Stimulated activated naive CD8-positive, alpha-beta T cell treated with anti-CD3 and anti-CD28 coated beads, Interleukin-15, Interleukin-2, amounts not matched to agents 100 ng/mL and 50 ng/mL, for 24 hours (primary cell): ENCODE measurements around the gene CNR2.
"Not testable (repeated sequence)": the region's sequence is repeated elsewhere in the genome, so short reads cannot be mapped to it uniquely, and the experiment has no call there.

Experiments used
- H3K27ac Mint-ChIP-seq: one replicate; pipeline ENCODE4 v1.8.0; 2021; ENCODE audit warnings: mild to moderate bottlenecking, mixed read lengths
- H3K27me3 Mint-ChIP-seq: one replicate; pipeline ENCODE4 v1.8.0; 2021; ENCODE audit warnings: mixed read lengths
- H3K36me3 Mint-ChIP-seq: one replicate; pipeline ENCODE4 v1.8.0; 2021; ENCODE audit warnings: low read depth, mixed read lengths
- H3K4me1 Mint-ChIP-seq: one replicate; pipeline ENCODE4 v1.8.0; 2021; ENCODE audit warnings: low read depth, mixed read lengths
- H3K4me3 Mint-ChIP-seq: one replicate; pipeline ENCODE4 v1.8.0; 2021; ENCODE audit warnings: mild to moderate bottlenecking, mixed read lengths
- H3K9me3 Mint-ChIP-seq: one replicate; pipeline ENCODE4 v1.8.0; 2021; ENCODE audit warnings: mixed read lengths

The CNR2 gene

DNA sequence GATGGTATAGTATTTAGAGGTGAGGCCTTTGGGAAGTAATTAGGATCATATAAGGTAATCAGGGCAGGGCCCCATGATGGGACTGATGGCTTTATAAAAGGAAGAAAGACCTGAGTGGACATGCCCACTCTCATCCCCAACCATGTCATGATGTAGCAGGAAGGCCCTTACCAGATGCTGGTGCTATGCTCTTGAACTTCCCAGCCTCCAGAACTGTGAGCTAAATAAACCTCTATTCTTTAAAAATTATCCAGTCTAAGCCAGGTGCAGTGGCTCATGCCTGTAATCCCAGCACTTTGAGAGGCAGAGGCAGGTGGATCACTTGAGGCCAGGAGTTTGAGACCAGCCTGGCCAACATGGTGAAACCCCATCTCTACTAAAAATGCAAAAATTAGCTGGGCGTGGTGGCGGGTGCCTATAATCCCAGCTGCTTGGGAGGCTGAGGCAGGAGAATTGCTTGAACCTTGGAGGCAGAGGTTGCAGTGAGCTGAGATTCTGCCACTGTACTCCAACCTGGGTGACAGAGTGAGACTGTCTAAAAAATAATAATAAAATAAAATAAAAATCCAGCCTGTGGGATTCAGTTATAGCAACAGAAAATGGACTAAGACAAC lies 65.6 kb downstream of the CNR2 start:
- H3K4me1 Mint-ChIP-seq, H3K4me3 Mint-ChIP-seq, H3K27ac Mint-ChIP-seq, H3K9me3 Mint-ChIP-seq, H3K27me3 Mint-ChIP-seq: not testable (repeated sequence)
- H3K36me3 Mint-ChIP-seq, result peaks cover 33% of the 10 kb centered on the region

GRCh38 chr1:23845163-23845562 lies 68.0 kb downstream of the CNR2 start:
- no peak overlapping the region for H3K27ac Mint-ChIP-seq
- H3K27me3 Mint-ChIP-seq, result no peaks in the 10 kb centered on the region
- peaks cover 29% of the 10 kb centered on the region for H3K36me3 Mint-ChIP-seq
- H3K9me3 Mint-ChIP-seq, result no peaks in the 10 kb centered on the region
- H3K4me1 Mint-ChIP-seq, result no peaks in the 10 kb centered on the region
- no peak overlapping the region for H3K4me3 Mint-ChIP-seq

DNA sequence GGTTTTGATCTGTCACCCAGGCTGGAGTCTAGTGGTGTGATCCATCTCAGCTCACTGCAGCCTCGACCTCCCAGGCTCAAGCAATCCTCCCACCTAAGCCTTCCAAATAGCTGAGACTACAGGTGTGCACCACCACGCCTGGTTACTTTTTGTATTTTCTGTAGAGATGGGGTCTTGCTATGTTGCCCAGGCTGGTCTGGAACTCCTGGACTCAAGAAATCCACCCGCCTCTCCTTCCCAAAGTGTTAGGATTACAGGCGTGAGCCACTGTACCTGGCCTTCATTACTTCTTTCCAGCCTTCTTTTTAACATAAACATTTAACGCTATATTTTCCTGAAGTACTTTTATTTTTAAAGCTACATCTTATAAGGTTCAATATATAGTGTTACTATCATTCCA lies 69.5 kb downstream of the CNR2 start:
- H3K4me3 Mint-ChIP-seq, result no peak overlapping the region
- H3K27me3 Mint-ChIP-seq, result no peaks in the 10 kb centered on the region
- H3K36me3 Mint-ChIP-seq, result peaks cover 26% of the 10 kb centered on the region
- H3K27ac Mint-ChIP-seq, result no peak overlapping the region
- H3K9me3 Mint-ChIP-seq, result no peaks in the 10 kb centered on the region
- no peaks in the 10 kb centered on the region for H3K4me1 Mint-ChIP-seq

DNA sequence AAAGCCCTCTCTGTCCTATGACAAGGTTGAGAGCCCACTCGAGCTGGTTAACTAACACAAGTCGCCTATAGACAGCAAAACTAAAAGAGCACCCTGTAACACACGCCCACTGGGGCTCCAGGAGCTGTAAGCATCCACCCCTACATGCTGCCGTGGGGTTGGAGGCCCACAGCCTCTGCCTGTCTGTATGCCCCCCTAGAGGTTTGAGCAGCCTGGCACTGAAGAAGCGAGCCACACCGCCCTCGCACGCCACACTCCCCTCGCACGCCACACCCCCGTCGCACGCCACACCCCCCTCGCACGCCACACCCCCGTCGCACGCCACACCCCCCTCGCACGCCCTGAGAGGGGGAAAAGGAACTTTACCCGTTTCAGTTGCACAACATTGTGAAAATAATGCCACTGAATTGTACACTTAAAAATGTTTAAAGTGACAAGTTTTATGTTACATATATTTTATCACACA lies 74.7 kb downstream of the CNR2 start:
- H3K36me3 Mint-ChIP-seq, result no peaks in the 10 kb centered on the region
- peaks cover 15% of the 10 kb centered on the region for H3K4me1 Mint-ChIP-seq
- H3K27ac Mint-ChIP-seq, result peak overlapping the region; percentile 6
- H3K9me3 Mint-ChIP-seq, result no peaks in the 10 kb centered on the region
- H3K27me3 Mint-ChIP-seq, result no peaks in the 10 kb centered on the region
- peak overlapping the region; percentile 71 for H3K4me3 Mint-ChIP-seq

DNA sequence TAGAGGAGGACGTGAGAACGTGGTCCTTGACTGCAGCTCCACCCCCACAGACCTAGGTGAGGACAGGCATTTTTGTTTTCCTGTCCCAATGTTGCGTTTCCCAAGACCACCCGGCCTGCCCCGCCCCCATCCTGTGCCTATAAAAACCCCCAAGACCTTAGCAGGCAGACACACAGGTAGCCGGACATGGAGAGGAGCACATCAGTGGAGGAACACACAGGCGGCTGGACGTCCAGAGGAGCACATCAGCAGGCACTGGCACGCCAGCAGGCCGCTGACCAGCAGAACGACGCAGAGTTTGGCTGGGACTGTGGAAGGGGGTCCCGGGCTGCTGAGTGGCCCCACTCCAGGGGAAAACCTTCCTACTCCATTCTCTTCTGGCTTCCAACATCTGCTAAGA lies 75.3 kb downstream of the CNR2 start:
- peak overlapping the region; percentile 6 for H3K27ac Mint-ChIP-seq
- no peaks in the 10 kb centered on the region for H3K27me3 Mint-ChIP-seq
- H3K9me3 Mint-ChIP-seq, result no peaks in the 10 kb centered on the region
- peaks cover 15% of the 10 kb centered on the region for H3K4me1 Mint-ChIP-seq
- peak overlapping the region; percentile 71 for H3K4me3 Mint-ChIP-seq
- H3K36me3 Mint-ChIP-seq, result no peaks in the 10 kb centered on the region

DNA sequence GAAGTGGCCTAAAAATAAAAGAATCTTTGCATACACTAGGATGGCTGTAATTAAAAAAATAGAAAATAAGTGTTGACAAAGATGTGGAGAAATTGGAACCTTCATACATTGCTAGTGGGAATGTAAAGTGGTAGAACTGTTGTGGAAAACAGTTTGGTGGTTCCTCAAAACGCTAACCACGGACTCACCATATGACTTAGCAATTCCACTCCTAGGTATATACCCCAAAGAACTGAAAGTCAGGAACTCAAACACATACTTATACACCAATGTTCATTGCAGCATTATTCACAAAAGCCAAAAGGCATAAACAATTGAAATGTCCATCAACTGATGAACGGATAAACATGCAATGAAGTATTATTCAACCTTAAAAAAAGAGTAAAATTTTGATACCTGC lies 77.1 kb downstream of the CNR2 start:
- Mint-ChIP-seq H3K9me3 (no peaks in the 10 kb centered on the region), H3K27me3 (no peaks in the 10 kb centered on the region), H3K27ac (no peak overlapping the region), H3K4me3 (no peak overlapping the region), H3K36me3 (no peaks in the 10 kb centered on the region), H3K4me1 (peaks cover 15% of the 10 kb centered on the region)

GRCh38 chr1:23834156-23834555 lies 79.0 kb downstream of the CNR2 start:
- not testable (repeated sequence) for H3K4me3 Mint-ChIP-seq, H3K36me3 Mint-ChIP-seq, H3K27ac Mint-ChIP-seq, H3K9me3 Mint-ChIP-seq, H3K27me3 Mint-ChIP-seq
- peaks cover 22% of the 10 kb centered on the region for H3K4me1 Mint-ChIP-seq

GRCh38 chr1:23827717-23828116 lies 85.4 kb downstream of the CNR2 start:
- Mint-ChIP-seq H3K27ac (no peak overlapping the region), H3K4me3 (no peak overlapping the region), H3K36me3 (no peaks in the 10 kb centered on the region), H3K27me3 (no peaks in the 10 kb centered on the region), H3K9me3 (no peaks in the 10 kb centered on the region), H3K4me1 (peaks cover 25% of the 10 kb centered on the region)

DNA sequence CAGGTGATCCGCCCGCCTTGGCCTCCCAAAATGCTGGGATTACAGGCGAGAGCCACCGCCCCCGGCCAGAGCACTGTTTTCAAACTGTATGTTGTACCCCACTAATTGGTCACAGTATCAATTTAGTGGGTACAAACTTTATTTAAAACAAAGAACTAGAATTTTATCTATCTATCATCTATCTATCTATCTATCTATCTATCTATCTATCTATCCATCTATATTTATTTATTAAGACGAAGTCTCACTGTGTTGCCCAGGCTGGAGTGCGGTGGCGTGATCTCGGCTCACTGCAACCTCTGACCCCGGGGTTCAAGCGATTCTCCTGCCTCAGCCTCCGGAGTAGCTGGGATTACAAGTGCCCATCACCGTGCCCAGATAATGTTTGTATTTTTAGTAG lies 86.6 kb downstream of the CNR2 start:
- peaks cover 25% of the 10 kb centered on the region for H3K4me1 Mint-ChIP-seq
- not testable (repeated sequence) for H3K9me3 Mint-ChIP-seq, H3K36me3 Mint-ChIP-seq, H3K27me3 Mint-ChIP-seq, H3K27ac Mint-ChIP-seq, H3K4me3 Mint-ChIP-seq

GRCh38 chr1:23825762-23826522 lies 87.2 kb downstream of the CNR2 start:
- Mint-ChIP-seq H3K9me3 (no peaks in the 10 kb centered on the region), H3K4me1 (peaks cover 25% of the 10 kb centered on the region), H3K27me3 (no peaks in the 10 kb centered on the region), H3K36me3 (no peaks in the 10 kb centered on the region), H3K27ac (peak overlapping the region; percentile 96), H3K4me3 (peak overlapping the region; percentile 97)

DNA sequence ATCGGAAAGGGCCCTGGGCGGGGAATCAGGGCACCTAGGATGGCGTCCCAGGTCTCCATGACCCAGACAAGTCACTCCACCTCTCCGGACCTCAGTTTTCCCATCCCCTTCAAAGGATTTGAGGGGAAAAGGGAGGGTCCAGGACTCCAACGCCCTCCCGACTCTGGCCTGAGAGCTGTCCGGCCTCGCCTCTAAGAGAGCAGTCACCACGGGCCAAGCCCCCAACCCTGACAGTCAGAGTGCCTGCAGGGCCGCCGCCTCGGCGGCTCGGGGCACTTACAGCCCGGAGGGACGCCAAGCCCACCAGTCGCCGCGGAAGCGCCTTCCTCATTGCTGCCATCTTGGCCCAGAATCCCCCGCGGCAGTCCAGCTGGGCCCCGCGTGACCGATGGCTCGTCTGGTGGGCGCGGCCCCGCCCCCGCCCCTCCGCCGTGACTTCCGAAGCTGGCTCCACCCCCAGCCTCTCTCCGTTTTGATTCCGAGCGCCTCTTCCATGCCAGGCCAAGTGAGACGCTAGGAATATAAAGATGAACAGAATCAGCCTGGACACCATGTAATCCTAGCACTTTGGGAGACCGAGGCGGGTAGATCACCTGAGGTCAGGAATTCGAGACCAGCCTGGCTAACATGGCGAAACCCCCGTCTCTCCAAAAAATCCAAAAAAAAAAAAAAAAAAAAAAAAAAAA lies 87.9 kb downstream of the CNR2 start, which contains the start of gene HMGCL:
Gene HMGCL, minus strand, starts transcription at position 354 of the 686 bp plus-strand sequence. Its CDS starts 14 bp downstream, at position 340.
- peak within 1 kb of the TSS; percentile 96 for H3K27ac Mint-ChIP-seq
- peak within 1 kb of the TSS; percentile 97 for H3K4me3 Mint-ChIP-seq
- H3K4me1 Mint-ChIP-seq, result peaks cover 21% of the 10 kb centered on the region
- H3K9me3 Mint-ChIP-seq, result no peaks in the 10 kb centered on the region
- H3K27me3 Mint-ChIP-seq, result no peaks in the 10 kb centered on the region
- H3K36me3 Mint-ChIP-seq, result no peaks in the 10 kb centered on the region

GRCh38 chr1:23824711-23825075 lies 88.5 kb downstream of the CNR2 start:
- Mint-ChIP-seq H3K9me3 (no peaks in the 10 kb centered on the region), H3K27me3 (no peaks in the 10 kb centered on the region), H3K27ac (peak overlapping the region; percentile 96), H3K4me1 (peaks cover 19% of the 10 kb centered on the region), H3K4me3 (peak overlapping the region; percentile 97), H3K36me3 (no peaks in the 10 kb centered on the region)

- no peak overlapping the region for H3K27ac Mint-ChIP-seq
- peaks cover 19% of the 10 kb centered on the region for H3K4me1 Mint-ChIP-seq
- H3K9me3 Mint-ChIP-seq, result no peaks in the 10 kb centered on the region
- no peaks in the 10 kb centered on the region for H3K27me3 Mint-ChIP-seq
- peak overlapping the region; percentile 97 for H3K4me3 Mint-ChIP-seq
- no peaks in the 10 kb centered on the region for H3K36me3 Mint-ChIP-seq
These were observed 89.4 kb downstream of the CNR2 start for GRCh38 chr1:23823767-23824166.
